ENCODE measurements around the gene SLC9A7. TPM values are rescaled to one million over a fixed set of nuclear protein-coding genes. Genes with fewer than 3 reads are reported as not detected.

The SLC9A7 gene
- total and polyA plus RNA-seq, 2 donors (not counting 3 experiments of a cell fraction or from before 2014, with no cell fraction given), result 4.6 to 7.5 TPM

DNA sequence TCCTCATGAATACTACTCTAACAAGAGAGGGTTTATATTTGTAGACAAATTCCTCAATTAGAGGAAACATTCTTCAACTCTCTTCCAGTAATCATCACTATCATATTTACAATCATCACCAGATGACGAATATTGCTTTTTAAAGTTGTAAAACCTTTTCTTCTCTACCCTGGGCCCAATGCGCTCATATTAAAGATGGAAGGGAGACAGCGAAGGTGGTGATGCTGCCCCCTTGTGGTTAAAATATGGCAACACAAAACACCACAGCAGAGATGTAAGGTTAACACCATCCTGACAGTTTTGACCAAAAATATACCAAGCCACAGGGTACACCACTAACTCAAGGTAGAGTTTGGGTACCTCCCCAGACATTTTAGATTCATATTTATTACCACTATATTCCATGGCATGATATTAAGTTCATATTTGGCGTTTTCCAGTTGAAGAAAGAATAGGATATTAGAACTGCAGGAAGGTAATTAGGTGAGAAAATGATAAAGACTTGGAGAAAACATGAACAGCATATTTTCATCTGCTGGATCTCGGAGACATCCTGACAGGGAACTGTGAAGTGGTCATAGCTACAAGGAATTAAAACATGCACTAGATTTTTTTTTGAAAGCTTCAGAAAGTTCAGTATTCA is 72.8 kb downstream of the SLC9A7 start:
- H3K27me3 ChIP-seq (ENCODE audit: control insufficient read depth in 2 of 2, insufficient read depth in 2 of 2, low read length in 2 of 2), result no peaks in the 10 kb centered on the region
- H3K4me2 ChIP-seq (ENCODE audit: insufficient read depth, low read length), result no peak overlapping the region
- no peak overlapping the region for H3K9ac ChIP-seq (replicated peaks; ENCODE audit: extremely low read depth, insufficient read depth, low read length)
- H3K4me3 ChIP-seq (replicated peaks in 1 of 3; ENCODE audit: insufficient read depth in 1 of 3, low read depth in 1 of 3, low read length in 3 of 3), result no peak overlapping the region
- intact Hi-C loops (cut with micrococcal nuclease) (loop anchor here (1.0 to 10.0 kb wide), 3 partner anchors 33 to 131 kb away; no protein-coding TSS in a partner anchor), dilution Hi-C loops (cut with MboI; ENCODE audit: extremely low pct_ligation_motif_present, low sequenced_read_pairs) (no loop called here)
- H3K9me1 ChIP-seq (replicated peaks; ENCODE audit: control insufficient read depth, extremely low read depth, insufficient read depth, low read length), result no peaks in the 10 kb centered on the region
- no peaks in the 10 kb centered on the region for H3K79me2 ChIP-seq (ENCODE audit: control insufficient read depth, insufficient read depth, low read length)
- H3K4me1 ChIP-seq (ENCODE audit: control insufficient read depth, extremely low read depth, insufficient read depth, low read length), result peaks cover 3% of the 10 kb centered on the region
- TF ChIP-seq MYC (IDR thresholded peaks at IDR 0.05; ENCODE audit: low read depth, low read length) (no peak), CTCF (IDR thresholded peaks at IDR 0.05; ENCODE audit: extremely low read depth in 1 of 2, insufficient read depth in 1 of 2, low read depth in 1 of 2, low read length in 2 of 2) (peak; percentile 52 to 56)
- H3K9me3 ChIP-seq (replicated peaks; ENCODE audit: control insufficient read depth, insufficient read depth, low read length), result no peaks in the 10 kb centered on the region
- CTCF ChIA-PET, result interaction anchor here (0.7 to 2.2 kb wide), 10 partner anchors 32 to 238 kb away, joined by 3 to 16 read pairs (median 4); no protein-coding TSS in a partner anchor
- no peak overlapping the region for H2AFZ ChIP-seq (ENCODE audit: low read depth, low read length)
- H3K27ac ChIP-seq (ENCODE audit: insufficient read depth, low read depth, low read length), result no peak overlapping the region
- DNase-seq (ENCODE audit: low read depth, low spot score) (peak; percentile 41), FAIRE-seq (peak; percentile 78)
- H4K20me1 ChIP-seq (replicated peaks; ENCODE audit: control insufficient read depth, extremely low read depth, insufficient read depth, low read length), result no peaks in the 10 kb centered on the region
- no TSS peak for BruUV-seq (replicated peaks)
- H3K36me3 ChIP-seq (ENCODE audit: control insufficient read depth in 2 of 2, extremely low read depth in 1 of 2, insufficient read depth in 2 of 2, low read length in 2 of 2), result no peaks in the 10 kb centered on the region
- POLR2A ChIA-PET, result no interaction called here

- ChIA-PET POLR2A (no interaction called here), CTCF (interaction anchor here (0.7 to 1.0 kb wide), 2 partner anchors 34 to 128 kb away, joined by 3 read pairs; no protein-coding TSS in a partner anchor)
- Histone ChIP-seq H3K4me3 (replicated peaks in 1 of 3; ENCODE audit: insufficient read depth in 1 of 3, low read depth in 1 of 3, low read length in 3 of 3) (no peak overlapping the region), H3K4me1 (ENCODE audit: control insufficient read depth, extremely low read depth, insufficient read depth, low read length) (peaks cover 3% of the 10 kb centered on the region), H3K36me3 (ENCODE audit: control insufficient read depth in 2 of 2, extremely low read depth in 1 of 2, insufficient read depth in 2 of 2, low read length in 2 of 2) (no peaks in the 10 kb centered on the region), H3K9me3 (replicated peaks; ENCODE audit: control insufficient read depth, insufficient read depth, low read length) (no peaks in the 10 kb centered on the region), H3K27ac (ENCODE audit: insufficient read depth, low read depth, low read length) (no peak overlapping the region), H3K9me1 (replicated peaks; ENCODE audit: control insufficient read depth, extremely low read depth, insufficient read depth, low read length) (no peaks in the 10 kb centered on the region), H3K27me3 (ENCODE audit: control insufficient read depth in 2 of 2, insufficient read depth in 2 of 2, low read length in 2 of 2) (no peaks in the 10 kb centered on the region), H3K9ac (replicated peaks; ENCODE audit: extremely low read depth, insufficient read depth, low read length) (no peak overlapping the region), H2AFZ (ENCODE audit: low read depth, low read length) (no peak overlapping the region), H3K4me2 (ENCODE audit: insufficient read depth, low read length) (no peak overlapping the region), H4K20me1 (replicated peaks; ENCODE audit: control insufficient read depth, extremely low read depth, insufficient read depth, low read length) (no peaks in the 10 kb centered on the region), H3K79me2 (ENCODE audit: control insufficient read depth, insufficient read depth, low read length) (no peaks in the 10 kb centered on the region)
- TF ChIP-seq EZH2 (IDR thresholded peaks at IDR 0.05; ENCODE audit: borderline replicate concordance, low read depth, low read length, severe bottlenecking) (no peak), GATA2 (IDR thresholded peaks at IDR 0.05; ENCODE audit: insufficient read depth, insufficient read length, low read depth, low read length) (no peak), FOS (IDR thresholded peaks at IDR 0.05; ENCODE audit: borderline replicate concordance, insufficient read depth, low read length) (no peak), MAX (IDR thresholded peaks at IDR 0.05; ENCODE audit: insufficient read depth, insufficient read length) (no peak), JUN (IDR thresholded peaks at IDR 0.05; ENCODE audit: borderline replicate concordance, insufficient read depth, insufficient read length, low read depth) (no peak), MYC (IDR thresholded peaks at IDR 0.05; ENCODE audit: low read depth, low read length) (no peak), POLR2AphosphoS5 (IDR thresholded peaks at IDR 0.05; ENCODE audit: insufficient read depth, low read depth, low read length) (no peak), CTCF (IDR thresholded peaks at IDR 0.05; ENCODE audit: extremely low read depth in 1 of 2, insufficient read depth in 1 of 2, low read depth in 1 of 2, low read length in 2 of 2) (no peak)
- dilution Hi-C loops (cut with MboI; ENCODE audit: extremely low pct_ligation_motif_present, low sequenced_read_pairs), result no loop called here
- BruUV-seq (replicated peaks), result no TSS peak
- DNase-seq (ENCODE audit: low read depth, low spot score) (no peak), FAIRE-seq (no peak)
- intact Hi-C loops (cut with micrococcal nuclease), result loop anchor here (10.0 kb wide), 1 partner anchor 112 kb away; no protein-coding TSS in a partner anchor
Measured at GRCh38 chrX:46683048-46683447, 75.9 kb downstream of the SLC9A7 start.
